HS-5 (cell line): Measurements from ENCODE around the gene HCRTR2.
"Not testable (repeated sequence)": the region's sequence is repeated elsewhere in the genome, so short reads cannot be mapped to it uniquely, and the experiment has no call there.

ENCODE experiments used
- DNase-seq: peaks from one replicate; pipeline ENCODE4 v3.0.0-alpha.2; 2012; ENCODE audit warnings: low read depth

The HCRTR2 gene

GRCh38 chr6:55174211-55175026 is at the start of gene HCRTR2:
Gene HCRTR2 (plus strand): TSS chr6:55174515. CDS start chr6:55174588, 73 bp downstream.
- DNase-seq: no peak

GRCh38 chr6:55130806-55131324 is 43.5 kb upstream of the HCRTR2 start:
- no peak for DNase-seq

GRCh38 chr6:55131616-55132015 is 42.7 kb upstream of the HCRTR2 start:
- DNase-seq: no peak

GRCh38 chr6:55136916-55137315 is 37.4 kb upstream of the HCRTR2 start:
- DNase-seq: no peak

GRCh38 chr6:55137929-55138693 is 36.2 kb upstream of the HCRTR2 start:
- no peak for DNase-seq

- DNase-seq: no peak
Measured at GRCh38 chr6:55141611-55142010, 32.7 kb upstream of the HCRTR2 start.

GRCh38 chr6:55142610-55143009 is 31.7 kb upstream of the HCRTR2 start:
- no peak for DNase-seq

GRCh38 chr6:55153284-55153683 is 21.0 kb upstream of the HCRTR2 start:
- no peak for DNase-seq

GRCh38 chr6:55158784-55159183 is 15.5 kb upstream of the HCRTR2 start:
- not testable (repeated sequence) for DNase-seq

GRCh38 chr6:55167860-55168259 is 6.5 kb upstream of the HCRTR2 start:
- DNase-seq: no peak

- no peak for DNase-seq
Measured at GRCh38 chr6:55175078-55176049, 1.0 kb downstream of the HCRTR2 start.

- no peak for DNase-seq
Measured at GRCh38 chr6:55176958-55177357, 2.6 kb downstream of the HCRTR2 start.

- DNase-seq: no peak
Measured at GRCh38 chr6:55180258-55180657, 5.9 kb downstream of the HCRTR2 start.

- no peak for DNase-seq
Measured at GRCh38 chr6:55182016-55182650, 7.8 kb downstream of the HCRTR2 start.

- DNase-seq: no peak
Measured at GRCh38 chr6:55184782-55185530, 10.6 kb downstream of the HCRTR2 start.

- no peak for DNase-seq
Measured at GRCh38 chr6:55198715-55199114, 24.4 kb downstream of the HCRTR2 start.

- DNase-seq: no peak
Measured at GRCh38 chr6:55199239-55199638, 24.9 kb downstream of the HCRTR2 start.

GRCh38 chr6:55208478-55209458 is 34.5 kb downstream of the HCRTR2 start:
- no peak for DNase-seq

- no peak for DNase-seq
Measured at GRCh38 chr6:55210952-55211351, 36.6 kb downstream of the HCRTR2 start.
